Stimulated activated CD4-positive, alpha-beta T cell treated with anti-CD3 and anti-CD28 coated beads, Interleukin-2, amount 100 ng/mL, for 48 hours (primary cell): ENCODE measurements around the gene CERS6.
"Not testable (repeated sequence)": the region's sequence is repeated elsewhere in the genome, so short reads cannot be mapped to it uniquely, and the experiment has no call there.

Experiments
- DNase-seq, 2 donors: peaks; one replicate each; pipeline ENCODE4 v3.0.0-alpha.2; 2020

CERS6 gene

DNA sequence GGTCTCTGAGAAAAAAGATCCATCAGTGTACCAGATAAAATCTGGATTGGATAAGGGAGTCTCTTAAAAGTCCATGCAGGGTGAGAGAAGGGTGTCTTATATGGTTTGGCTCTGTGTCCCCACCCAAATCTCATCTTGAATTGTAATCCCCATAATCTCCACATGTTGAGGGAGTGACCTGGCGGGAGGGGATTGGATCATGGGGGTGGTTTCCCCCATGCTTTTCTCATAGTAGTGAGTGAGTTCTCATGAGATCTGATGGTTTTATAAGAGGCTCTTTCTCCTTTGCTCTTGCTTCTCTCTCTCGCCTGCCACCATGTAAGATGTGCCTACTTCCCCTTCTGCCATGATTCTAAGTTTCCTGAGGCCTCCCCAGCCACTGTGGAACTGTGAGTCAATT, 46.8 kb downstream of the CERS6 start:
- not testable (repeated sequence) for DNase-seq

- DNase-seq: no peak
These were observed 47.8 kb downstream of the CERS6 start for GRCh38 chr2:168503901-168504300.

DNA sequence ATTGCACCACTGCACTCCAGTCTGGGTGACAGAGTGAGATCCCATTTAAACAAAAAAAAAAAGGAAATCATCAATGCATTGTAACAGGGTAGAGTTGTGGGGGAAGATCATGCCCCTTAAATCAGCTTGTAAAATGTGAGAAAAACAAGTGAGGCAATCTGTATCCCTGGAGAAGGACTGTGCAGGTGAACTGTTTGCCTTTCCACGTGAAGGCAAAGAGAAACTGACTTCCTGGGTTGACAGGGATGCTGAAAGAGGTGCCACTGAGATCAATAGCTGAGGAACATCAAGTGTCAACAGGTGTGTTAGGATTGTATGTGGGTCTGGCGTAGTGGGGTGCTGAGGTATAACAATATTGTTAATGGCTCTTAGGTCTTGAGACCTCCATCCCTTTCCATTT, 48.3 kb downstream of the CERS6 start:
- DNase-seq: no peak

DNA sequence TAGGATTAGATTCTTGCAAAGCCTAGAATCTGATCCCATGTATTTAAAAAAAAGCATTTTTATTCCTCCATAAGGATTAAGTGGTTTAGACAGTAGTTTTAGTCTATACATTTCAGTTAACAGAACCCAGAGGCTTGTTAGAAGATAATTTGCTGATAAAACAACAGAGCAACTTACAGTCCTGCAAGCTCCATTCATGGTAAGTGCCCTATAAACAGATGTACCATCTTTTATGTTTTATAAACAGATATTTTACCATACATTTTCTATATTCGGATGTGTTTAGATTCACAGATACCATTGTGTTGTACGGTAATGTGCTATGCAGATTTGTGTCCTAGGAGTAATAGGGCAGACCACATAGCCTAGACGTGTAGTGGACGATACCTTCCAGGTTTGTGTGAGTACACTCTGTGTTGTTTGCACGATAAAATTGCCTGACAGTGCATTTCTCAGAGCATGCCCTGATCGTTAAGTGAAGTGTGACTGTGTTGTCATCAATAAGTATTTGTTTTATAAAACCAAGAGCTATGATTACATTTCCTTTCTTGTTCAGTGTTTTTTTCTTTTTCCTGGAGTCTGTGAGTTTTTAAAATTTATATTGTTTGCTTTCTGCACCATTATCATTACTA, 54.2 kb downstream of the CERS6 start:
- no peak for DNase-seq

DNA sequence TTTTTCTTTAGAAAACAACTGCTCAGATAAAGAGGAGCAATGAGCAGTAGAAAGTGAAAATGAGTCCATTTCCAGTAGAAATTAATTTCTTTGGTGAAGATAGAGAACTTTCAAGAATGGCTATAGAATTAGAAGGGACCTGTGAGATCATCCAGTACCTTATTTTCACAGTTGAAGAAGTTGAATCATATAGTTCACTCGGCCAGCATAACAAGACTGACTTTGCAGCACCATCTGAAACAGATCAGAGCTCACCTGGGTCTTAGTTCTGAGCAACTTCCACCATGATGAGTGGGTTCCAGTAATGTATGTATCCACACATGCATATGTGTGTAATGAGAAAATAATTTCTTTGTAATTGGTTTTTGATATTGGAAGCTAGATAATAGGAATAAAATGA, 58.6 kb downstream of the CERS6 start:
- DNase-seq: no peak

DNA sequence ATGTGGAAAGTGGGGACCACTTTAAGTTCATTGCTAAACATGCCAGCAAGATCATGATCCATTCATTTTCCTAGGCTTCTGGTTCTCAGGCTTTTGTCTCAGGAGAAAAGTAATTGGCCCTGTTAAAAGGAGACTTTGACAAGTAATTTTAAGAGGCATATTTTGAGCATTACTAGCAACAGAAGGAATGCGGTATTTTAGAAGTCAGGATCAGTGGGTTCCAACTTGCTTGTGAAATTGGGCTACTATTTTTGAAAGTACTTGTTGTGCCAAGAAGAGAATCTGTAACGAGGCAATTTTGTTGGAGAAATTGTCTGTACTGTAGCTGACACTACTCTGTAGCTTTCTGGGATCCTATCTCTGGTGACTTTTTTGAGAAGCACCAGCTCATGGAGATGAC, 59.4 kb downstream of the CERS6 start:
- DNase-seq: no peak

GRCh38 chr2:168517816-168518215, 61.7 kb downstream of the CERS6 start:
- no peak for DNase-seq

DNA sequence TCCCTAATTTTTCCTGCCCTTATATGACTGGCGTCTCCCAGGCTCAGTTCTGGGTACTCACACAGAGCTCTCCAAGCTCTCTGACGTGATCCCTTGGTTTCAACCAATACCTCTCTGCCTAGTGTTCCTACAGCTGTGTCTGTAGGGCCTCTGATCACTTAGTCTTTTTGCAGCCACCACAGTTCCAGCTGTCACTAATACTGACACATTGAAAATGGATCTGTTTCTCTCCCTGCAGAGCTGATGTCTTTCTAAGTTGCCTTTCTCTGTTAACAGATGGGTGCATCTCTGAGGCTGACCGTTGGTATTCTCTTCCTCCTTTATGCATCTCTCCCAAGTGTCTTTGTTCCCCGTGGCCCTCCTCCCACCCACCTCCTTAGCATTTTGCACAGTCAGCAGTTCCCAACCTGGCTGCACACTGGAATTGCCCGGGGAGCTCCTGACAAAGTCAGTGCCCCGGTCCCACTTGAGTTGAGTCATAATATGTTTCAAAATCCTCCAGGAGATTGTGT, 62.5 kb downstream of the CERS6 start:
- DNase-seq: no peak

DNA sequence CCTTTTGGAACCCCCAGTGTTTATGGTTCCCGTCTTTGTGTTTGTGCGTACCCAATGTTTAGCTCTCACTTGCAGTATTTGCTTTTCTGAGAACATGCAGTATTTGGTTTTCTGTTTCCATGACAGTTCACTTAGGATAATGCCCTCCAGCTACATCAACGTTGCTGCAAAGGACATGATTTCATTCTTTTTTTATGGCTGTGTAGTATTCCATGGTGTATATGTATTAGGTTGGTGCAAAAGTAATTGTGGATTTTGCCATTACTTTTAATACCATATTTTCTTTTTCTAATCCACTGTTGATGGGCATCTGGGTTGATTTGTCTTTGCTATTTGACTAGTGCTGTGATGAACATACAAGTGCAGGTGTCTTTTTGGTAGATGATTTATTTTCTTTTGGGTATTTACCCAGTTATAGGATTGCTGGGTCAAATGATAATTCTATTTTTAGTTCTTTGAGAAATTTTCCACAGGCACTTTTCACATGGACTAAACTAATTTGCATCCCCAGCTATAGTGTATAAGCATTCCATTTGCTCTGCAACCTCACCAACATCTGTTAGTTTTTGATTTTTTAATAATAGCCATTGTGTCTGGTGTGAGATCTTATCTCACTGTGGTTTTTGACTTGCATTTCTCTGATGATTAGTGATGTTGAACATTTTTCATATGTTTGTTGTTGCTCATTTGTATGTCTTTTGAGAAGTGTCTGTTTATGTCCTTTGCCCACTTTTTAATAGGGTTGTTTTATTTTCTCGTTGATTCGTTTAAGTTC, 63.6 kb downstream of the CERS6 start:
- no peak for DNase-seq

DNA sequence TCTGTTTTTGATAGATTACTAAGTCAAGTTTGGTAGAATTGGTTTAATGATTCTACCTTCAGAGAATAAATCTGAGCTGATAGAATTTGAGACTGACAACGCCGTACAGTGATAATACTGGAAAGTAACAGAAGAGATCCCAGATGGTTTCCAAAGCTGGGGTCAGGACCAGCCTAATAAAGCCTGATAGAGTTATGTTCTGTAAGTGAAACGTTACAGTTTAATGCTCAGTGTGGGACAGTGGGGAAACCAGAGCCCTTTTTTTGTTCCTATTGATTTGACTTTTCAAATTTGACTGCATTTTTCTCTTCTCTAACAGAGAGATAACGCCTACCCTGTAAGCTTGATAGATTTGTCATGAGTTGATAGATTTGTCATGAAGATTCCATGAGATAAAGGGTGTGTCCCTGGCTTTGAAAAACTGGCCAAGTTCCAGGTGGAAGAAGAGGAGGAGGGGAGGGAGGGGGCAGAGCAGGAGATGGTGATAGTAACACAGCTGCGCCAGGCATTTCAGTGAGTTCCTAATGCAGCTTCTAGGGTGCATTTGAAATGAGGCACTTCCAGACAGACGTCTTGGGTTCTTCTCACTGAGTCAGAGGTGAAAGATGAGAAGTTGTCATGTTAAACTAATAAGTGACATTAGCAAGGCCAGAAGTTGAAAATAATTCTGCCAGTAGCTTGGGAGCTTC, 65.1 kb downstream of the CERS6 start:
- DNase-seq: no peak

GRCh38 chr2:168522446-168522845, 66.4 kb downstream of the CERS6 start:
- no peak for DNase-seq

DNA sequence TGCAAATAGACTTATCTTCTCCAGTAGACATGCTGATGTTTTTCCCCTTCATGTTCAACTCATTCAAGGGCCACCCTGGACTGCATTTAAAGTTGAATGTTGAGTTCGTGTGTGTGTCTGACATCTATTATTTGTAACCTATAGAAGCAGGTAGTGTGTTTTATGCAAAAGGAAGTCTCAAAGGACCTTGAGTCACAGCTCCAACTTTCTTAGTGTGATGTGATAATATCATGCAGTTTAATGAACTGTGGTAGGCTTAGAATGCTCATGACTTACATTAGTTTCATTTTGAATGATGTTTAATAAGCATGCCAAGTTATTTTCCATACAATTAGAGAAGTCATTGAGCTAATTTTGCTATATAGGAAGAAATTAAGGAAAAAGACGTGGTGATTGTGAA, 67.9 kb downstream of the CERS6 start:
- no peak for DNase-seq

- no peak for DNase-seq
These were observed 68.9 kb downstream of the CERS6 start for GRCh38 chr2:168525020-168525419.

- no peak for DNase-seq
These were observed 69.8 kb downstream of the CERS6 start for GRCh38 chr2:168525716-168526446.

GRCh38 chr2:168526641-168527040, 70.6 kb downstream of the CERS6 start:
- DNase-seq: no peak

- DNase-seq: no peak
These were observed 71.9 kb downstream of the CERS6 start for GRCh38 chr2:168528016-168528415.

- DNase-seq: no peak
These were observed 72.4 kb downstream of the CERS6 start for GRCh38 chr2:168528469-168528868.

DNA sequence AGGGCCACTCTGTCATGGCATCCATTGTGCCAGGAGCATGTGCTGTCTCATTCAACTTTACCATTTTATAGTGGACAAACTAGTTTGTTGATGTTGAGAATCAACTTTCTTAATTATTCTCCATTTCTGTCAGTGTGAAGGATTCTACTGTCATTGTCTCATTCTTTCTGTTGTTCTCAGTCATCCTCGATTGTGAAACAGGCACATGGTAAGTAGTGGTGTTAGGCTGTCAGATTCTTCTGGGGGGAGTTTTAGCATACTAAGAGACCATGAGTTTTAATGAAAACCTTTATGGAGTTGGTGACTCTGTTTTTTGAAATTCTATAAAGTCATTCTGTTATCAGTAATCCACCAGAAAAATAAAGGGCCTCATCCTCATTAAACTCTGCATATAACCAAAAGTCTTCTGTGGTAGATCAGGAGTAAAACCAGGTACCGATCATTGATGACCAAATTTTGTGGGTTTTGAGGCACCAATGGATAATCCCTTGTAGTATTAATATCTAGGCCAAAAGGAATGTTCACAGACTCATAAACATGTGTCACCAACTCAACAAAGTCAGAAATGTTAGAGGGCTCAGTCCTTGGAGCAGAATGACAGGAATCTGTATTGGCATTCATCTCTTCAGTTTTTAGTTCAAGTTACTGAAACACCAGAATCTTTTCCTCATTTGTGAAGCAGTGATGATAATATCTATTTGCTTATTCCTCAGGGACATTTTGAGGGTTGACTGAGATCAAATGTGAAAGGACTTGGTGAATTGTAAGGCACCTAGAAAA, 73.2 kb downstream of the CERS6 start:
- no peak for DNase-seq

DNA sequence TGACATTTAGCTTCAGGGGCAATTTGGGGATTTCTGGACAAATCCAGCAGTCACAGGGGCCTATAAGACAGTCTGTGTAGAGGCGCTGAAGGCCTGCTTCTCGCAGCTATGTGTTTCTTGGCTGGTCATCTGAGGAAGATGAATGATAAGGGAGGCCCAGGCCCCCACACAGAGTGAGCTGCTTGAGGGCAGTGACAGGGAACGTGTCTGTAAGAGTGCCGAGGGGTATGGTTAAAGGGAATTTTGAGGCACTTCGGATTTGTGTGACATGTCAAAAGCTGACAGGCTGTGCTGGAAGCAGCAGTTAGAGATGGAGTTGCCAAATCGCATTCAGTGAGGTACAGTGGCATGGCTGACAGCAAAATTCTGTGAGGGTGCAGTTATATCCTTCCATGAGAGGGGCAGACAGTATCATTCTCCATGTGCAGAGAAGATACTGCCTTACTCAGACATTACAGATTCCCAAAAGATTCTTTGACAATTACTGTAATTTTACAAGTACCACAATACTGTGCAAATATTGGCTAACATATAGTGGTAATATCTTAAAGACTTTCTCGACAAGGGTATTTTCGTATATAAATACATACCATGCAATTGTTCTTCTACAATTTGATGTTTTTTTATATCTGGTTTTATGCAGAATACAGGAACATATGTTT, 74.0 kb downstream of the CERS6 start:
- DNase-seq: no peak

- no peak for DNase-seq
These were observed 75.0 kb downstream of the CERS6 start for GRCh38 chr2:168530982-168531622.

- DNase-seq: no peak
These were observed 78.9 kb downstream of the CERS6 start for GRCh38 chr2:168534926-168535325.
